Lung microvascular endothelial cell (primary cell): Measurements from ENCODE around the gene OR9Q2. TPM values are rescaled to one million over a fixed set of nuclear protein-coding genes. Genes with fewer than 3 reads are reported as not detected.
"Not testable (repeated sequence)": the region's sequence is repeated elsewhere in the genome, so short reads cannot be mapped to it uniquely, and the experiment has no call there.

Experiments used
- DNase-seq, 2 donors: peaks; one replicate each; pipeline versions ENCODE4 v3.0.0 to v3.0.0-alpha.2; 2010; ENCODE audit warnings: low read depth in 2 of 2
- total RNA-seq: library from RNA; depleted of rRNA; stranded (reverse); fragments of >200 nt; gene quantifications from 2 replicates; pipeline ENCODE4 v1.2.1, GENCODE V29; 2014

Gene OR9Q2, protein sequence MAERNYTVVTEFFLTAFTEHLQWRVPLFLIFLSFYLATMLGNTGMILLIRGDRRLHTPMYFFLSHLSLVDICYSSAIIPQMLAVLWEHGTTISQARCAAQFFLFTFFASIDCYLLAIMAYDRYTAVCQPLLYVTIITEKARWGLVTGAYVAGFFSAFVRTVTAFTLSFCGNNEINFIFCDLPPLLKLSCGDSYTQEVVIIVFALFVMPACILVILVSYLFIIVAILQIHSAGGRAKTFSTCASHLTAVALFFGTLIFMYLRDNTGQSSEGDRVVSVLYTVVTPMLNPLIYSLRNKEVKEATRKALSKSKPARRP
- total RNA-seq = not detected in 2 replicates

DNA sequence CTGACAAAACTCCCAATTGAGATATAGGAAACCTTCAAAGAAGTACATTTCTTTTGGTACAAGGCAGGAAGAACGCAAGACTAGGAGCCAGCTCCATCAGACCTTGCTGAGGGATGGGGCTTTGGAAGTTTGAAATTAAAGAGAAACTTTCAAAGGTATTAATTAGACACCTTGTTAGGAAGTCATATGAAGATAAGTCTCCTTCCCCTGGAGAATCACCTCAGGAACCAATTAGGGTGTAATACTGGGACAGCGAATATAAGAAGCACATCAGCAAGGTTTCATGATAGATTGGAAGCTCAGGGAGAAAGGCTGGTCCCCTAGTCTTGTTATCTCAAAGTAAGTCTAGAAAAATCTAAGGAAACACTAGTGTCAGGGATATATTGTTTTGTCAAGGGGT lies at the start of gene OR9Q2:
OR9Q2 (plus strand) TSS at position 301 of the 400 bp plus-strand sequence. CDS start 1,421 bp downstream, outside the sequence.
- no peak for DNase-seq

DNA sequence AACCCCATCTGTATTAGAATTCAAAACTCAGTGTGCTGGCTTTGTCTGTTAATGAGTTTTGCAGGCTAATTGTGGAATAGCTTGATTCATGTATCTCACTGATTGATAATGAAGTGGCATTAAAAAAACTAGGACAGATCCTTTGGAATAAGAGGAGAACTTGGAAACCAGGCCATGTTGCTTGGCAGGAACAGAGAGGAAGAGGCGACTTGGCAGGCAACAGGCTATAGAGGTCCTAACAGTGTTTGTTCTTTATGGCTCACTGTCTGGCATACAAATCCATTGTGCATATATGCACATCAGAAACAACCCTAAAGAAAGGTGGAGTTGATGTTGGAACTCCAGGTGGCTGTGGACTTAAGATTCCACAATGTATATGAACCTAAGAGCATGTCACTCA lies 46.1 kb upstream of the OR9Q2 start:
- DNase-seq = no peak

DNA sequence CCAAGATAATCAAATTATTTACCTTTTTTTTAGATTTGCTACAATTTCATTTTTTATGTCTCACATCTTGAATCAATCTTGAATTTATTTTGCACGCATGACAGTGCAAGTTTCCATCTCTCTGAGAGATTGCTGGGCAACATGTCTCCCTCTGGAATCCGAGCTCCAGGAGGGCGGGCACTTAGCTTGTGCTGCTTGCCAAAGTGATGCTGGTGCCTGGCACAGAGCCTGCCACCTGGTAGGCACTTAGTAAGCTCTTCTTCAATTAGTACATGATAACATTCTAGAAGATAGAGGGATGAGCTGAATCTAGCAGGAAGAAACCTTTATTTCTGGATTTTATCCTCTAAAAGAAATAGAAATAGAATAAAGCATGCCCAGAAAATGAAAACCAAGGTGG lies 36.1 kb upstream of the OR9Q2 start:
- no peak for DNase-seq

DNA sequence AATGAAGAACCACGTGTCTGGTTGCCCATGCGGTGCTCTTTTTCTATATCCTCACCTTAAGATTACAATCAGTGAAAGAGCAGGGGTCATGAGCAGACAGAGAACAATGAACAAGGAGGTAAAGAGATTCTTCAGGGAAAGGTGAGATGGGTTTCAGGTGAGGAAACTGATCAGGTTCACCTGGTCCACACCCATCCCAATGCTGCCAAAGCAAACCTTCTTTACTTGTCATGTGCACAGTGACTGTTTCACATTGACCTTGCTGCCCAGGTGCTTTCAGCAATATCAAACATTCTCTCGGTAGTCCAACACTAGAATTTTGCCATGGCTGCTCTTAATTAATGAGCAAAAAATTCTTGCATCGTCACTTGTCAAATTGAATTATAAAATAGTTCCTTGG lies 24.5 kb upstream of the OR9Q2 start:
- DNase-seq = no peak

DNA sequence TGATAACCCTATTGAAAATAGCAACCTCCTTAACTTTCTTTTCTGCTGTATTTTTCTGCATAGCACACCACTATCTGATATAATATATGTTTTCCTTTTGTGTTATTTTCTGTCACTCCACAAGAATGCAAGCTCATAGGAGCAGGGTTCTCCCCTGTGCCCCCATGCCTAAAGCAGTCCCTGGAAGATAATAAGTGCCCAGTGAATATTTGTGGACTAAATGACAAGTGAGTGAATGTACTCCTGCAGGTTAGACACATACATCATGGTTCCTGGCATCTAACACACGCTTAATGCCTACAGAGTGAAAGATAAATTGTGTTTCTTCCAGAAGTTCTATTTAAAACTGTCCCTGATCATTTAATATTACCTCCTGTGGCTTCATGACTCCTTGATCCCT lies 23.9 kb upstream of the OR9Q2 start:
- DNase-seq = no peak

DNA sequence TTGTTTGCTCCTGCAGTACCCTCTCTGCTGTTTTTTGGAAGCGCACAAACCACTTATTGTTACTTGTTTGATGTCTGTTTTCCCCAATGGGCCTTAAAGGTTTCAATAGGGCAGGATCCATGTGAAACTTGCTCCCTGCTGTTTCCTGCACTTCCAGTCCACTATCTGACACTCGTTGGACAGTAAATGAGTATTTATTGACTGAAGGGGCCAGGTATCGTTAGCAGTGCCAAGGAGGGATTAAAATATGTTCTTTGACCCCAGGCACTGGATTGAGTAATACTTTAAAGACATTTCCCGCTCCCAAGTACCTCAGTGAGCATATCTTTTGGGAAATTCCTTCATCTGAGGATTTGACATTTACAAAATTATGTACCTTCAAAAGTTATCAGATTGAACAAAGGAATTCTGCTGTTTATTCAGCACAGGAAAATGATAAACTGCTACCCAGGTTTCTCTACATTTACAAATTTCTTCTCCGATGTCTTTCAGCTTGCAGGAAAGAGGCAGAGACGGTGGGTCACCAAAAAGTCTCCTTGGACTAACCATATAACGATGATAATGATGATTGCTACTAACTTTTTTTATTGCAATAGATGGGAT lies 23.3 kb upstream of the OR9Q2 start:
- no peak for DNase-seq

DNA sequence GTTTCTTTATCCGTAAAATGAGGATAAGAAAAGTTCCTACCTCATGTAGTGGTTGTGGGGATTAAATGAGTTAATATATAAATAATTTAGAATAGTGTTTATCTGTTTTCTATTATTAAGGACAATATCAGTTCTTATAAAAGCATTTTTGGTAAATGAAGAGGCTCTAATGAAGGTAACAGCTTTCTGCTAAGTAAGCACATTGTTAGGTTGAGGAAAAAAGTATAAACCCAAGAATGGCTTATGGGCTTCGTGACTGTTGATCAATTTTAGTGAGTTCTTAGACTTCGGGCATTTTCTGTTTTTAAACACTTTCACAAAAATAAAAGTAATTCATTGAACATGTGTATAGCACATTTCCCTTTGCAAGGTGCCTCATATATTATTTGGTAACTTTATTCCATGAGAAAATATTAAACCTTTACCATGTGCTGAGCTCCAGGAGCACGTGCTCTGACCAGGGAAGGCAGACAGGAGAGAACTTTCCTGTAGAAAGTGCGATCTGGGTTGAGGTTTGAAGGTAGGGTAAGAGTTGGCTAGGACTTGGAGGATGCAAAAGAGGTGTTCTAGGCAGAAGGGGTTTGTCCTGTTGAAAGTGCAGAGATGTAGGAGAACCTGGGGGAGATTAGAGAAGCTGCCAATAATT lies 11.3 kb upstream of the OR9Q2 start:
- DNase-seq = no peak

DNA sequence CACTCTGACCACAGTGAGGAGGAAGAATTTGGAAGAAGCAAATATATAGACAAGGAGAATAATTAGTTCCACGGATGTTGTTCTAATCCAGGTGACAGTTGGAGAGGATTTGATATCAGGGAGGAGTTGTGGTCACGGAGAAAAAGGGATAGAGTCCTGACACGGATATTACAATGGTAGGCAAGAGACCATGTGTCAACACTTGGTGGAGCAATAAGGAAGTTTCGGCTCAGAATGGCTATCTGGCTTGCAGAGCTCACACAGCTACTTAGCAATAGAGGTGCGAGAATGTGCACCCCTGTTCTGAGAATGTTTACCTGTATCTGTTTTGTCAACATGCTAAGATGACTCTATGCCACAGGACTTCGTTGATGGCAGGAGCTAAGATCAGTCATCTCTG lies 10.4 kb upstream of the OR9Q2 start:
- DNase-seq = no peak

DNA sequence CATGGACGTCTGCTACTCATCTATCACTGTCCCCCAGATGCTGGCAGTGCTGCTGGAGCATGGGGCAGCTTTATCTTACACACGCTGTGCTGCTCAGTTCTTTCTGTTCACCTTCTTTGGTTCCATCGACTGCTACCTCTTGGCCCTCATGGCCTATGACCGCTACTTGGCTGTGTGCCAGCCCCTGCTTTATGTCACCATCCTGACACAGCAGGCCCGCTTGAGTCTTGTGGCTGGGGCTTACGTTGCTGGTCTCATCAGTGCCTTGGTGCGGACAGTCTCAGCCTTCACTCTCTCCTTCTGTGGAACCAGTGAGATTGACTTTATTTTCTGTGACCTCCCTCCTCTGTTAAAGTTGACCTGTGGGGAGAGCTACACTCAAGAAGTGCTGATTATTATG lies 9.2 kb upstream of the OR9Q2 start:
- DNase-seq = no peak

DNA sequence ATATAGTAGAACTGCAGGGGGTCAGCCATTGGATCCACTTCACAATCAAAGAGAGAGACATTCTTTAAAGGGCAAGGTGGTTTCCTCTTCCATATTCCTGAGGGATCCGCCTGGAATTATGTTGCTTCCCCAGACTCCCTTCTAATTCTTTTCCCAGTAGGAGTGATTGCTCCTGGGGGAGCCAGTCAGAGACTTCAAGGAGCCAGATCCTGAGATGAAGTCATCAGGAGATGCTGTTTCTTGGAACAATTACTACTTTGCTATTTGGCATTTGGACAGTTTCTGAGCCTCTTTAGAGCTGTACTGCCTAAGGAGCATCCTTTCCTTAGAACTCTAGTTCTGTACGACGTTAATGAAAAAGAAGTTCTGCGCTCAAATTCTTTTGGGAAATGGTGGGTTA lies 1.9 kb upstream of the OR9Q2 start:
- no peak for DNase-seq

DNA sequence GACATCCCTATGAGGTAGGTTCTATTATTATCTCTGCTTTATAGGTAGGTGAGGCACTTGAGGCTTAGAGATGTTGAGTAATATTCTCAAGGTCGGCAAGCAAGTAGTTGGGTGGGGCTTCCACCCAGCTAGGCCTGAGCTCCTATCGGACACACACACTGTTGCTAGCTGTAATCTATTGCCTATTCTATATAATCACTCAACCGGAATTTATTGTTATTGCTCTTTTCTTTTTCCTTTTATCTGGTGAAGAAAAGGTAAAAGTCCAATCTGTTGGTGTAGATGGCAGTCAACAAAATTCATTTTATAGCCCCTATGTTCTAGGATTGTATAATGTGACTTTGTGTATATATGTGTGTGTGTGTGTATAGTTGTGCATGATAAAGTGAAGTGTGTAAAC lies 3.4 kb downstream of the OR9Q2 start:
- DNase-seq = no peak

DNA sequence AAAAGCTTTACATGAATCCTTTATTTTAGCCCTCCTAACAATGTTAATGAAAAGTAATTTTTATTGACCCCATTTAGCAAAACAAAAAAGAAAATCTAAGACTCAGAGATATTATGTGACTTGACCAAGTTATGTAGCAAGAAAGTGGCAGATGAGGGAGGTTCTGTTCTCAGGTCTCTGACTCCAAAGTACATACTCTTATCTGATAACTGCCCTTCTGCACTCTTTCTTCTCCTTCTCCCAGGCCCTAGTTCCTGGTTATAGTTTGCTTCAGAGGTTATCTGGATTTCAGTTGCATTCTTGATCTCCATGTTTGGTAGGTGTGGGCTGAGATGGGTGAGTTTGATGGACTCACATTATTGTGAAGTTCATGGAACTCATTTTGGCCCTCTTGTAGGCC lies 4.5 kb downstream of the OR9Q2 start:
- no peak for DNase-seq

DNA sequence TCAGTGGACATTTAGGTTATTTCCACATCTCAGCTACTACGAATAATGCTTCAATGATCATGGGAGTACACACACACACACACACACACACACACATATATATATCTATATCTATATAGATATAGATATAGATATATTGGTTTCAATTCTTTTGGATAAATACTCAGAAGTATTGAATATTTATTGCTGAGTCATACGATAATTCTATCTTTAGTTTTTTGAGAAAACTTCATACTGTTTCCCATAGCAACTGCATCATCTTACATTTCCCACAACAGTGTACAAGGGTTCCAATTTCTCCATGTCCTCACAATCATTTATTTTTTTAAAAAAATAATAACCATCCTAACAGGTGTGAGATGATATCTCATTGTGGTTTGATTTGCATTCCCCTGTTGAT lies 7.1 kb downstream of the OR9Q2 start:
- no peak for DNase-seq

DNA sequence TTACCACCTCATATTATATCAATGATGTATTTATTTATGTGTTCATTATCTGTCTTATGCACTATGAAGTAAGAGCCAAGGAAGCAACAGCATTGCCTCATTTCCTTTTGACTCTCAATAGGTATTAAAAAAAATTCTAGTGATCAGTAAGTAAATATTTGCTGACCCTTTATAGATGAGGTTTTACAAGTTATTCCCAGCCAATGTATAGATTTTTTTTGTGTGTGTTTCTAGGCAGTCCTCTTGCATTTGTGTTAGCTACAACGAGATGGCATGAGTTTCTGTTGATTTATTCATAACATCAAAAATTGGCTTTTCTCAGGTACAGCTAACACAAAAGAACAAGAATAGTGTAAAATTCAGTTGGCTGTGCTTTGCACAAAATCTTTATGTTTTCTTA lies 10.4 kb downstream of the OR9Q2 start:
- DNase-seq = no peak

DNA sequence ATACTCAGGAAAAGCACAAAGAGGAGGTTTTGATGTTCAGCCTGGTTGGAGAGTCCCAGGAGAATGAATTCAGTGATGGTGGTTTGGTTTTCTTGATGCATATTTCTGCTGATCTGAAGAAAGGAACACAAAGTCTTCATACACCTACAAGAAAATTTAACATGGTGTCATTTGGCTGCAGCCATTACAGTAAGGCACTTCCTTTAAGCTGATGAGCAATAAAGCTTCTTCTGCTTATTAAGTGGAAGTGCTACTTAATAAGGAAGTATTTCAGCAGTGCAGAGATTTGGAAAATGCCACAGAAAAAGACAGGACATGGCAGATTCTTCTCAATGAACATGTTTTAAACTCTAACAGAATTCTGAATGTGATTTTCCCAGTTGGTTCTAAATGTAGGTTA lies 15.2 kb downstream of the OR9Q2 start, which contains the start of gene OR1S2:
OR1S2 (minus strand) TSS at position 101 of the 400 bp plus-strand sequence; CDS start at position 101, 0 bp downstream.
- DNase-seq = no peak

DNA sequence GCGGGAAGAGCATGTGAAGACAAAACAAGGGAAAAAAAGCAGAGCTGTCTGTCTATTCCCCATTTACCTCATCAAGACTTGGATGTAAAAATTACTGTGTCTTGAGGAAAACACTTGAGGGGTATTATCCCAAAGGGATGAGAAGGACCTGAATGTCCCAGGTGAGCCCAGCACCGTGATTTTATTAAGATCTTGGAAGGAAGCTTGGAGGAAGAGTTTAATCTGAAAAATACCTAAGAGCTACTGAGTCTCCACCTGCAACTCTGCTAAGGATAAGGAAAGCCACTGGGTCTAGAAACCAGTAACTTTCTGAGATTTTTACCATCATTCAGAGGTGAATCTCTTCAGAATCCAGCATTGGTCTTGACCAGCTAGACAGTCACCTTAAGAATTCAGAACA lies 23.6 kb downstream of the OR9Q2 start, which contains the start of gene OR1S1:
OR1S1 (plus strand) TSS at position 301 of the 400 bp plus-strand sequence.
- DNase-seq = not testable (repeated sequence)

DNA sequence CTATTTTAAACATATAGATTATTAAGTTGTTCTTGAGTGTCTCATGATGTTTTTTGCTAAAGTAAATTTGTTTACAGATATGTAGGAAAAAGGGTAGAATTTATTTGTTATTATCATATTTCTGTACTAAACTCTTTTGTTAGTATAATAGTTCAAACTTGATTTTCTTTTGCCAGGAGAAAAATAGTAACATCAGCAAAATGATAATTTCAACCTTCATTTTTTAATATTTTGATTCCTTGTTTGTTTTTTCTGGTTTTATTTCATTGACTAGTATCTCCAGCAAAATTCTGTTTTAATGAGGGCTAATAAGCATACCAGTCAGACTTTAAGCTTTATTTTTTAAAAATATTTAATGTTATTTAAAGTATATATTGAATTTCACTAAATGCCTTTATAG lies 27.6 kb downstream of the OR9Q2 start:
- DNase-seq = no peak

DNA sequence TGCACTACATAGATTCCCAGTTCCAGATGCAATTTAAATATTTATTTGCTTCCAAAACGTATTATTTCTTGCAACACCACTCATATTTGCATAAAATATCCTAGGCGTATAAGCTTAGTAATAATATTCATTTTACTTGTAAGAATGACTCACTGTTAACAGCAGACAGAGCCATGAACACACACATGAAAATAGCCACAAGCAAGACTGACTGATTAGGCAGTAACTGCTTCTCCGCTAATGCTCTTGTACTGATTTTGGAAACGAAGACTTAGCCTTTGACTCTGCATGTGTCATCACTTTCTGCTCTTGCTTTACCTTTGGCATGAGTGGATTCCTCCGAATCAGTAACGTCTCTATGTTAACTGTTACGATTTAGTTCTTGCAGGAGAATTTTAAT lies 33.9 kb downstream of the OR9Q2 start:
- DNase-seq = no peak

DNA sequence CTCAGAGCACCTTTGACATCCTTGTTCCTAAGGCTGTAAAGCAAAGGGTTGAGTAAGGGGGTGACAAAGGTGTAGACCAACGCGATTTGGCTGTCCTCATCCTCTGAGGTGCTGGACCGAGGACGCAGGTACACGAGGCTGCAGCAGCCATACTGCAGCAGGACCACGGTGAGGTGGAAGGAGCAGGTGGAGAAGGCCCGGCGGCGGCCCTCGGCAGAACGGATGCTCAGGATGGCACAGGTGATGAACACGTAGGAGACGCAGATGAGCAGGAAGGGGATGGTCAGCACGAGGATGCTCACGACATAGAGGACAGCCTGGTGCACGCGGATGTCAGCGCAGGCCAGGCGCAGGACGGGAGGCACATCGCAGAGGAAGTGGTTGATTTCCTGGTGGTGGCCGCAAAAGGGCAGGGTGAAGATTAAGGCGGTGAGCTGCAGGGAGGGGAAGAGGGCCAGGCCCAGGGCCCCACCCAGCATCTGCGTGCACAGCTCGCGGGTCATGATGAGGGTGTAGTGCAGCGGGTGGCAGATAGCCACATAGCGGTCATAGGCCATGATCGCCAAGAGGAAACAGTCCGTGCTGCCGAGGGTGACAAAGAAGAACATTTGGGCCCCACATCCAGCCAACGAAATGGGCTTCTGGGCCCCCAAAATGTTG lies 39.2 kb downstream of the OR9Q2 start:
- DNase-seq = no peak
